ENCODE measurements around the gene ARMC5. TPM values are rescaled to one million over a fixed set of nuclear protein-coding genes. Genes with fewer than 3 reads are reported as not detected.

The ARMC5 gene
- total RNA-seq, 1 experiment from 2014 or later, result 7.6 TPM

Other genes with a start within 250 kb of the ARMC5 start
- not detected in 2 replicates for gene TRIM72, start 245.4 kb upstream of the ARMC5 start, total RNA-seq (2014; rRNA removed; shearing (Covaris generic))
- gene PYDC1, start 242.4 kb upstream of the ARMC5 start, total RNA-seq (2014; rRNA removed; shearing (Covaris generic)), result not detected in 2 replicates
- 0.27 and 3.1 TPM in 2 replicates for gene ITGAM, start 199.5 kb upstream of the ARMC5 start, total RNA-seq (2014; rRNA removed; shearing (Covaris generic))
- 0.03 TPM in 1 of 2 replicates, not detected in the other for gene ITGAX, start 104.3 kb upstream of the ARMC5 start, total RNA-seq (2014; rRNA removed; shearing (Covaris generic))
- not detected in 2 replicates for gene ITGAD, start 66.2 kb upstream of the ARMC5 start, total RNA-seq (2014; rRNA removed; shearing (Covaris generic))
- gene COX6A2, start 31.1 kb upstream of the ARMC5 start, total RNA-seq (2014; rRNA removed; shearing (Covaris generic)), result not detected in 2 replicates
- 0.03 and 0.55 TPM in 2 replicates for gene ZNF843, start 16.7 kb upstream of the ARMC5 start, total RNA-seq (2014; rRNA removed; shearing (Covaris generic))
- gene TGFB1I1, start 12.7 kb downstream of the ARMC5 start, total RNA-seq (2014; rRNA removed; shearing (Covaris generic)), result 0.07 TPM in 1 of 2 replicates, not detected in the other
- gene SLC5A2, start 23.6 kb downstream of the ARMC5 start, total RNA-seq (2014; rRNA removed; shearing (Covaris generic)), result not detected in 2 replicates
- gene RUSF1, start 48.9 kb downstream of the ARMC5 start, total RNA-seq (2014; rRNA removed; shearing (Covaris generic)), result 22.6 and 32.1 TPM in 2 replicates
- not detected in 2 replicates for gene AHSP, start 68.4 kb downstream of the ARMC5 start, total RNA-seq (2014; rRNA removed; shearing (Covaris generic))

All from G401 (cell line).